Liver (tissue), 3 donors: ENCODE data around the gene ARMCX1.

Experiments used
- EGR1 ChIP-seq, 2 donors: IDR thresholded peaks; 2 replicates each; pipeline ENCODE4 v1.6.1; 2016 to 2018; ENCODE audit warnings: antibody characterized with exemption in 2 of 2, low read depth in 2 of 2
- FOXA1 ChIP-seq: IDR thresholded peaks from 2 replicates; pipeline ENCODE4 v1.6.1; 2016; ENCODE audit warnings: antibody characterized with exemption
- RAD21 ChIP-seq, 2 donors: IDR thresholded peaks; 2 replicates each; pipeline ENCODE4 v1.6.1; 2016; ENCODE audit warnings: antibody characterized with exemption in 2 of 2, mild to moderate bottlenecking in 2 of 2
- REST ChIP-seq: IDR thresholded peaks from 2 replicates; pipeline ENCODE4 v1.6.1; 2016; ENCODE audit warnings: antibody characterized with exemption, mild to moderate bottlenecking
- SP1 ChIP-seq: IDR thresholded peaks from 2 replicates; pipeline ENCODE4 v1.6.1; 2018; ENCODE audit warnings: antibody characterized with exemption, mild to moderate bottlenecking
- TAF1 ChIP-seq: conservative IDR thresholded peaks from 2 replicates; pipeline ENCODE4 v1.6.1; 2016; ENCODE audit warnings: antibody characterized with exemption, mild to moderate bottlenecking
- TF ChIP-seq, protein P1 (sequence below): fragments of 150-350 bp; IDR thresholded peaks from 2 replicates; pipeline ENCODE4 v1.5.1; 2017; ENCODE audit warnings: improper control_type of control experiment, low read depth, low read length; ENCODE audit not compliant: missing input control
- donor health status: healthy.
- donor health status: healthy.

- TF ChIP-seq EGR1 (IDR thresholded peaks at IDR 0.05; ENCODE audit: low read depth in 2 of 2) = no peak
- TF ChIP-seq, protein P1, sequence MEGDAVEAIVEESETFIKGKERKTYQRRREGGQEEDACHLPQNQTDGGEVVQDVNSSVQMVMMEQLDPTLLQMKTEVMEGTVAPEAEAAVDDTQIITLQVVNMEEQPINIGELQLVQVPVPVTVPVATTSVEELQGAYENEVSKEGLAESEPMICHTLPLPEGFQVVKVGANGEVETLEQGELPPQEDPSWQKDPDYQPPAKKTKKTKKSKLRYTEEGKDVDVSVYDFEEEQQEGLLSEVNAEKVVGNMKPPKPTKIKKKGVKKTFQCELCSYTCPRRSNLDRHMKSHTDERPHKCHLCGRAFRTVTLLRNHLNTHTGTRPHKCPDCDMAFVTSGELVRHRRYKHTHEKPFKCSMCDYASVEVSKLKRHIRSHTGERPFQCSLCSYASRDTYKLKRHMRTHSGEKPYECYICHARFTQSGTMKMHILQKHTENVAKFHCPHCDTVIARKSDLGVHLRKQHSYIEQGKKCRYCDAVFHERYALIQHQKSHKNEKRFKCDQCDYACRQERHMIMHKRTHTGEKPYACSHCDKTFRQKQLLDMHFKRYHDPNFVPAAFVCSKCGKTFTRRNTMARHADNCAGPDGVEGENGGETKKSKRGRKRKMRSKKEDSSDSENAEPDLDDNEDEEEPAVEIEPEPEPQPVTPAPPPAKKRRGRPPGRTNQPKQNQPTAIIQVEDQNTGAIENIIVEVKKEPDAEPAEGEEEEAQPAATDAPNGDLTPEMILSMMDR = no peak
- TF ChIP-seq TAF1 = no peak
- no peak for TF ChIP-seq SP1
- TF ChIP-seq FOXA1 = no peak
- no peak for TF ChIP-seq REST
- TF ChIP-seq RAD21 (IDR thresholded peaks at IDR 0.05) = no peak
These were observed 42.4 kb upstream of the ARMCX1 start for GRCh38 chrX:101507986-101508385.
